Measurements from ENCODE around the gene ZC3H13.

GRCh38 chr13:45932172-45932571 is 120.4 kb downstream of the ZC3H13 start:
- TF ChIP-seq EP300 (IDR thresholded peaks at IDR 0.05) = no peak
- TF ChIP-seq, protein P1, sequence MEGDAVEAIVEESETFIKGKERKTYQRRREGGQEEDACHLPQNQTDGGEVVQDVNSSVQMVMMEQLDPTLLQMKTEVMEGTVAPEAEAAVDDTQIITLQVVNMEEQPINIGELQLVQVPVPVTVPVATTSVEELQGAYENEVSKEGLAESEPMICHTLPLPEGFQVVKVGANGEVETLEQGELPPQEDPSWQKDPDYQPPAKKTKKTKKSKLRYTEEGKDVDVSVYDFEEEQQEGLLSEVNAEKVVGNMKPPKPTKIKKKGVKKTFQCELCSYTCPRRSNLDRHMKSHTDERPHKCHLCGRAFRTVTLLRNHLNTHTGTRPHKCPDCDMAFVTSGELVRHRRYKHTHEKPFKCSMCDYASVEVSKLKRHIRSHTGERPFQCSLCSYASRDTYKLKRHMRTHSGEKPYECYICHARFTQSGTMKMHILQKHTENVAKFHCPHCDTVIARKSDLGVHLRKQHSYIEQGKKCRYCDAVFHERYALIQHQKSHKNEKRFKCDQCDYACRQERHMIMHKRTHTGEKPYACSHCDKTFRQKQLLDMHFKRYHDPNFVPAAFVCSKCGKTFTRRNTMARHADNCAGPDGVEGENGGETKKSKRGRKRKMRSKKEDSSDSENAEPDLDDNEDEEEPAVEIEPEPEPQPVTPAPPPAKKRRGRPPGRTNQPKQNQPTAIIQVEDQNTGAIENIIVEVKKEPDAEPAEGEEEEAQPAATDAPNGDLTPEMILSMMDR (IDR thresholded peaks at IDR 0.05) = no peak
- TF ChIP-seq POLR2AphosphoS5 (IDR thresholded peaks at IDR 0.05) = no peak

Measured in esophagus muscularis mucosa (tissue), 4 donors.